Measurements from ENCODE around the gene PARVA. TPM values are rescaled to one million over a fixed set of nuclear protein-coding genes. Genes with fewer than 3 reads are reported as not detected.
"Not testable (repeated sequence)": the region's sequence is repeated elsewhere in the genome, so short reads cannot be mapped to it uniquely, and the experiment has no call there.

The PARVA gene
- total RNA-seq, 4 donors from 2014 or later, result 52.9 to 188 (median 66.5) TPM

DNA sequence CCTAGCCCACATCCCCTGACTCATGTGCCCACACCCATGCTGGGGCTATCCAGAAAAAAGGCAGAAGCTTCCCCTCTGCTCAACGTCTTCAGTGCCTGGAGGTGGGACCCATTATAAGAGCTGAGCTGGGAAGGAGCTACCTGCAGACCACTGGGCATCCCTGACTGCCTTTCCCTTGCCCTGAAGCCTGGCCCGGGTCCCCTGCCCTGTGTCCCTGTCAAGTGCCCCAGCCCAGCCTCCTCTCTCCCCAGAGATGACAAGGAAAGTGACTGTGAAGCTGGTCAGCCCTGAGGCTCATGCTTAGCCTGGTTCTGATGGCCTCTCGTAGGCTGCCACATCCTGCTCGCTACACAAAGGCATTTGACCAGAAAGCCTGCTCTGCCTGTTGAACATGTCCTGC lies 140.4 kb downstream of the PARVA start:
- H3K4me1 ChIP-seq, result no peaks in the 10 kb centered on the region
- intact Hi-C loops (cut with DNase I; ENCODE audit: low total_unique reads), result no loop called here
- no peaks in the 10 kb centered on the region for H3K36me3 ChIP-seq
- no peak overlapping the region for H3K27ac ChIP-seq
- no peak overlapping the region for H3K4me3 ChIP-seq
- TF ChIP-seq, protein P1, sequence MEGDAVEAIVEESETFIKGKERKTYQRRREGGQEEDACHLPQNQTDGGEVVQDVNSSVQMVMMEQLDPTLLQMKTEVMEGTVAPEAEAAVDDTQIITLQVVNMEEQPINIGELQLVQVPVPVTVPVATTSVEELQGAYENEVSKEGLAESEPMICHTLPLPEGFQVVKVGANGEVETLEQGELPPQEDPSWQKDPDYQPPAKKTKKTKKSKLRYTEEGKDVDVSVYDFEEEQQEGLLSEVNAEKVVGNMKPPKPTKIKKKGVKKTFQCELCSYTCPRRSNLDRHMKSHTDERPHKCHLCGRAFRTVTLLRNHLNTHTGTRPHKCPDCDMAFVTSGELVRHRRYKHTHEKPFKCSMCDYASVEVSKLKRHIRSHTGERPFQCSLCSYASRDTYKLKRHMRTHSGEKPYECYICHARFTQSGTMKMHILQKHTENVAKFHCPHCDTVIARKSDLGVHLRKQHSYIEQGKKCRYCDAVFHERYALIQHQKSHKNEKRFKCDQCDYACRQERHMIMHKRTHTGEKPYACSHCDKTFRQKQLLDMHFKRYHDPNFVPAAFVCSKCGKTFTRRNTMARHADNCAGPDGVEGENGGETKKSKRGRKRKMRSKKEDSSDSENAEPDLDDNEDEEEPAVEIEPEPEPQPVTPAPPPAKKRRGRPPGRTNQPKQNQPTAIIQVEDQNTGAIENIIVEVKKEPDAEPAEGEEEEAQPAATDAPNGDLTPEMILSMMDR (IDR thresholded peaks at IDR 0.05), result no peak
- no peak for TF ChIP-seq POLR2A (IDR thresholded peaks at IDR 0.05)
- no peaks in the 10 kb centered on the region for H3K27me3 ChIP-seq
- no peak for DNase-seq
- no peaks in the 10 kb centered on the region for H3K9me3 ChIP-seq

DNA sequence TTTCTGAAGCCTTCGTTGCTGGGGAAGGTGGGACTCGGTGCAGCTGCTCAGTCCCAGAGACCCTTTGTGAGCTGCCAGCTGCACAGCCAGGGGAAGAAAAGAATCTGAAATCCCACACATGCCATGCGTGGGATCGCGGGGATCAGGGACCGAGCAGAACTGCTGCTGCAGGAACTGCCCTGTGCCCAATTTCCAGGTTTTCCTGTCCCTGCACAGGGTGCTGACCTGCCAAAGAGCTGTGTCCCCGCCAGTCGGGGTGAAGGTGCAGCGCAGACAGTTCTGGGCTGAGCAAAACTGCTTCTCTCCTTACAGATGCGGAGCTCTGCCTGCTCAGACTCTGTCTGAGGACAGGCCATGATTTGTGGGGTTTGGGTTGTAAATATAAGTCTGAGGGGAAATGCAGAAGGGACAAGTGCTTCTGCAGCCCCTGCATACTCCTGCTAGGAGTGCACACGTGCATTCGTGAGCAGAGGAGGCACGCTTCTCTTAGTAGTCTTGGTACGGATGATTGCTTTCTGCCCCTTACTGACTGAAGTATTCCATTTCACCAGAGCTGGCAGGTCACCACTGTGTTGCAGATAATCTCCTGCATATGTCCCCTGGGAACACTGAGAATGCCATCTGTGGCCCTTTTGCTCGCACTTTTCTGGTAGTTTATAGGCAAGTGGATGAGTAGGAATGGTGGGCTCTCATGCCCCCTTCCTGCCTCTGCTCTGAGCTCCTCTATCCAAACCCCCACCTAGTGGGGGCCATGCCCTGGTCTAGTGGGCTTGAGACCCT lies 141.4 kb downstream of the PARVA start:
- Histone ChIP-seq H3K27ac (no peak overlapping the region), H3K4me1 (no peaks in the 10 kb centered on the region), H3K27me3 (no peaks in the 10 kb centered on the region), H3K36me3 (no peaks in the 10 kb centered on the region), H3K9me3 (no peaks in the 10 kb centered on the region), H3K4me3 (no peak overlapping the region)
- TF ChIP-seq, protein P1 (IDR thresholded peaks at IDR 0.05), result no peak
- no peak for TF ChIP-seq POLR2A (IDR thresholded peaks at IDR 0.05)
- DNase-seq, result no peak
- intact Hi-C loops (cut with DNase I; ENCODE audit: low total_unique reads), result no loop called here

DNA sequence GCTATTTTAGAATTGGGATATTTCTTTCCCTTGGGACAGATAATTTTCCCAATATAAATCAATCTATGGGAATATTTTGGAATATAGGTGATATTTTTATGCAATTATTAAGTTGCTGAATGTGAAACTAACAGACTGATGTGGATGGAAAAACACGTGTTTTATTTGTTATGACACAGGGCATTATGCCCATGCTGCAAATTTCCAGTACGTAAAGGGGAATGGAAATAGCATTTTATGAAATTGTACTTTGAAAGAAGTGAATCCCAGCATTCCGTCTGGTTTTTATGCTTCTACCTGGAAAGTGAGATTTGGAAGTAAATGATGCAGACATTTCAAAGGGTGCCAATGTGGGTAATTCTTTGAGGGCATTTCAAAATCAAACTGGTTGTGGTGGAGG lies 142.7 kb downstream of the PARVA start:
- intact Hi-C loops (cut with DNase I; ENCODE audit: low total_unique reads), result no loop called here
- H3K4me3 ChIP-seq, result no peak overlapping the region
- TF ChIP-seq, protein P1 (IDR thresholded peaks at IDR 0.05), result no peak
- TF ChIP-seq POLR2A (IDR thresholded peaks at IDR 0.05), result no peak
- H3K27ac ChIP-seq, result no peak overlapping the region
- H3K4me1 ChIP-seq, result no peaks in the 10 kb centered on the region
- DNase-seq, result no peak
- H3K36me3 ChIP-seq, result no peaks in the 10 kb centered on the region
- H3K9me3 ChIP-seq, result no peaks in the 10 kb centered on the region
- H3K27me3 ChIP-seq, result no peaks in the 10 kb centered on the region

DNA sequence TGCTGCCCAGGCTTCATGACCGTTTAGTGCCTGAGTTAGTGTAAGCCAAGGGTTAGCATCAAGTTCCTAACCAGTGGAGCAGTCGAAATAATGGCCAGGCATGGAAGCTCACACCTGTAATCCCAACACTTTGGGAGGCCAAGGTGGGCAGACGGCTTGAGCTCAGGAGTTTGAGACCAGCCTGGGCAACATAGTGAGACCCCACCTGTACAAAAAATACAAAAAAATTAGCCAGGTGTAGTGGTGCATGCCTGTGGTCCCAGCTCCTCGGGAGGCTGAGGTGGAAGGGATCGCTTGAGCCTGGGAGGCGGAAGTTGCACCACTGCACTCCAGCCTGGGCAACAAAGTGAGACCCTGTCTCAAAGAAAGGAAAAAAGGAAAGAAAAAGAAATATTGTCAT lies 143.2 kb downstream of the PARVA start:
- DNase-seq; H3K27ac ChIP-seq; H3K9me3 ChIP-seq; H3K27me3 ChIP-seq; H3K4me3 ChIP-seq; intact Hi-C loops (cut with DNase I; ENCODE audit: low total_unique reads); H3K4me1 ChIP-seq; H3K36me3 ChIP-seq: not testable (repeated sequence)

DNA sequence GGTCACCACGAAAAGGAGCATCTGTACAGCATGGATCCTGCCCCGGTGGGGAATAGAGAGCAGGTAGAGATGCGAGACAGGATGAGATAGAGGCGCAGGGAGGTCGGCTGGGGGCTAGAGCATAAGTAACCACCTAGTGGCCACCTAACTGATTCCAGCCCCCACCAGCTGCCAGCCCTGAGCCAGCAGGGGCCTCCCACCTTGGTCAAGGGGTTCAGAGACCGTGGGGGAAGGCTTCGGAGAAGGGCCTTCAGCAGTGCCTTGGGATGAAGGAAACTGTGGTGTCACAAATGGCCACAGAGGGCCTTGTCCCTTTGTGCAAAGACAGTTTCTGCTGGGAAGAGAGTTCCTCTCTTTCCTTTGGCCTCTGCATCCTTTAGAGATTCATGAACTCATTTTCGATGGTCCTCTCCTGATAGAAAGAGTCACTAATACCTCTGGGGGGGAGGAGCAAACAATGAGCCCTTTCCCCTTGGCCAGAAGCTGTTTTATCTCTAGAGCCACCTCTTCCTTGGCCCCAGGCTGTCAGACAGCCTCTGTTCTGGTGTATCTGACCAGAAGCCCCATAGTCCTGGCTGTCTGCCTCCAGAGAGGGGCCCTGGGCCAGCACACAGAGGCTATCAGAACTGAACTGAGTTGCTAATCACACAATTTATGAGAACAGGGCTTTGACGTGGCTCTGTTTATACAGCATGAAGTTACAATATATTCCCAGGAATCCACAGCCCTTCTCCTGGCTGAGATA lies 146.0 kb downstream of the PARVA start:
- H3K27me3 ChIP-seq, result no peaks in the 10 kb centered on the region
- H3K9me3 ChIP-seq, result no peaks in the 10 kb centered on the region
- H3K27ac ChIP-seq, result peak overlapping the region in 1 of 2 donors; percentile 8
- intact Hi-C loops (cut with DNase I; ENCODE audit: low total_unique reads), result no loop called here
- H3K4me1 ChIP-seq, result no peaks in the 10 kb centered on the region
- no peak overlapping the region for H3K4me3 ChIP-seq
- H3K36me3 ChIP-seq, result no peaks in the 10 kb centered on the region
- no peak for DNase-seq
- TF ChIP-seq, protein P1 (IDR thresholded peaks at IDR 0.05), result no peak
- no peak for TF ChIP-seq POLR2A (IDR thresholded peaks at IDR 0.05)
